ENCODE measurements around the gene CXCR1. TPM values are rescaled to one million over a fixed set of nuclear protein-coding genes. Genes with fewer than 3 reads are reported as not detected.

Gene CXCR1
- polyA plus RNA-seq, 3 donors = 0.09 to 7.9 (median 6.6) TPM

DNA sequence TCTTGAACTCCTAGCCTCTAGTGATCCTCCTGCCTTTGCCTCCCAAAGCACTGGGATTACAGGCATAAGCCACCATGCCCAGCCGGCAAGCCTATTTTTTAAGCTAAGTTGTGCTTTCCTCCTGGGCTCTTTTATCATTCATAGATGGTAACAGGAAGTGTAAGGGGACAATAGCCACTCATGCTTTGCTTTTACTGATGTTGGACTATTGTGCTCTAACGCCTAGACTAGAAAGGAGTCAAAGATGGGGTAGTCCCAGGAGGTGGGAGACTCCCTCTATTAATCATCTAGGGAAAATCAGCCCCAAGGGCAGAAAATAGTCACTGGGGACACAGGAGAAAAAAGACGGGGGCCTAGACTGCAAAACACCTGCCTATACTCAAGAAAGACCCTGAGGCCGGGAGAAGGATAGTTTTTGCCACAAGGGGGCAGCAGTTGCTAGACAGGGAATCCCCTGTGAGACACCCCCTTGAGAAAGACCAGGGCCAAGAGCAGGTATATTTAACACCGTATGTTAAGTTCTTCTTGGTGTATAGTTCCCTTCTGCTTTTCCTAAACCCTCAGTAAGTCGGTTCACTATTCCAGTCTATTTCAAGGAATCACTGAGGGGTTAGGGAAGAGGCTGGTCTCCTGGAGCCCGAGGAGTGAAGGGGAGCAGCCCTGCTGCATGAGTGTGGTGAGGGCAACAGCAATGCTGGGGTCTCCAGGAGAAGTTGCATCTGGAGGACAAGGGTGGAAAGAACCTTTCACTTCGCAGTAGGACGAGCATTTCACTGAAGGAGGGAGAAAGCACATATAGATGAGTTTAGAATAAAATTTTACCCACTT is 2.1 kb upstream of the CXCR1 start:
- H3K27ac ChIP-seq (ENCODE audit: low read depth, low read length) = no peak overlapping the region
- 46 to 62% (median 51%) methylated on average over 9 of the region's 9 CpGs for WGBS, 3 donors

DNA sequence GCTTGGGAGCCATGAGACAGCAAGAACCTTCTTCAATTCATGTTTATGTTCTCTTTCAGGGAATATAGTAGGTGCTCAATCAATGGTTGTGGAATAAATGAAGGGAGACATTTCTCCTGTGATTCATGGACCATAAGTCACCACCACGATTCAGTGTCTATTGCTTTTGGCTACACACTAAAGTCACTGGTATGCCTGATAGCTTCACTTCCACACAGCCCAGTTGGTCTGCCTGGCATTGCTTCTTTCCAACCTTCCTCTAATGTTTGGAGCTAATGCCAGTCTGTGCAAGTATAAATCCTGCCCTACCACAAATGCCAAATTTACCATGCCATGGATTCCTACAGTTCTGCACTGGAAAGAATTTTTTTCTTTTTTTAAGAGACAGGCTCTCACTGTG is 1.3 kb upstream of the CXCR1 start:
- no peak overlapping the region for H3K27ac ChIP-seq (ENCODE audit: low read depth, low read length)
- WGBS, 3 donors = 86 to 92% (median 91%) methylated on average over 1 of the region's 1 CpG

GRCh38 chr2:218162814-218163213 is 3.9 kb downstream of the CXCR1 start:
- H3K27ac ChIP-seq (ENCODE audit: low read depth, low read length) = no peak overlapping the region
- WGBS, 3 donors = 58 to 91% (median 85%) methylated on average over 1 of the region's 1 CpG

GRCh38 chr2:218161644-218162043 is 5.1 kb downstream of the CXCR1 start:
- WGBS, 3 donors = 63 to 76% (median 68%) methylated on average over 2 of the region's 2 CpGs

DNA sequence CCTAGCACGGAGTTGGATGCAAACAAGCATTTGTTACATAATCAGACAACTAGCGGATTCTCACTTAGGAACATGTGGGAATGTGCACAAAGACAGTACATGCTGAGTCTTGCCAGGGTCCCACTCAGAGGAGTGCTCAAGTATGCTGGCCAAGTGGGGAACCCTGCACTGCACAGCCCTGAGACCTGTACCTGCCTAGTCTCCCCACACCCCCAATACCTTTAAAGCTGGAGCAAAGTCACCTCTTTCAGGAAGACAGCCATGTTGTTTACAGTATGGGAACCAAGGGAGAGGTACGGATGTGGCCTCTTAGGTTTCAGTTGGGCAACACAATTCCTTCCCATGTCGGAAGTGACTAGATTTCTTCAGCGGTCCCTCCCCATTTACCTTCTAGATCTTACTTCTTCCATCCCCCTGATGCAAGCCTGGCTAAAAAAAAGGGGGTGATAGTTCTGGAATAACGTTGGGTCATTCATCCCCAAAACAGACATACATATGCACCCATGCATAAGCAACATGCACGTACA is 10.7 kb downstream of the CXCR1 start:
- 61 to 90% (median 68%) methylated on average over 7 of the region's 7 CpGs for WGBS, 3 donors
- no peak overlapping the region for H3K27ac ChIP-seq (ENCODE audit: low read depth, low read length)

More at GRCh38 chr2:218161644-218162043, 5.1 kb downstream of the CXCR1 start:
- no peak overlapping the region for H3K27ac ChIP-seq (ENCODE audit: low read depth, low read length)

- WGBS, 3 donors = 42 to 77% (median 64%) methylated on average over 1 of the region's 1 CpG
- H3K27ac ChIP-seq (ENCODE audit: low read depth, low read length) = no peak overlapping the region
These were observed 14.0 kb downstream of the CXCR1 start for GRCh38 chr2:218152777-218153176.

- WGBS, 3 donors = 91 to 95% (median 93%) methylated on average over 8 of the region's 8 CpGs
These were observed 14.6 kb downstream of the CXCR1 start for GRCh38 chr2:218152172-218152571.

DNA sequence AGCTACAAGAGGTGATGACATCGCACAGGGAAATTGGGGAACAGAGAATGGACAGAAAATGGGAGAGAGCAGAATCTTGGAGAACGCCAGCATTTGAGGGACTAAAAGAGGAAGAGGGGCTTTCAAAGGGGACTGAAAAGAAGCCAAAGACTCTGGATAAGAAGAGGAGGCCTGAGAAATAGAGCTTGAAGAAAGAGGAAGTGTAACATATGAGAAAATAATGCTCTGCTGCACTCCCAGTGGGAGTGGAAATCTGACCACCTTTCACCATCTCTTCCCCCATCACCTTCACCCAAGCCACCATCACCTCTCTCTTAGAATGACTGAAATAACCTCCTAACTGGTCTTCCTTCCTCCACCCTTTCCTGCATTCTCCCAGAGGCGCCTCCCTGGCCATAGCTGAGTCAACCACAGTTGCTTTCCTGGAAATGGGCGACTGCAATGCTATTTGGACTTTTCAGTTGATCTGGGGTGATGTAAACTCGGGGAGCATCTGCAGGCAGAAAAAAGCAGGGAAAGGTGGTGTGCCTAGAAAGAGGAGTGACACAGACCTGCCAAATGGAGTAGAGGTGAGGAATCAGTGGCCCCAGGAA is 16.8 kb downstream of the CXCR1 start:
- H3K27ac ChIP-seq (ENCODE audit: low read depth, low read length) = no peak overlapping the region
- 77 to 81% (median 80%) methylated on average over 5 of the region's 5 CpGs for WGBS, 3 donors

More at GRCh38 chr2:218152172-218152571, 14.6 kb downstream of the CXCR1 start:
- H3K27ac ChIP-seq (ENCODE audit: low read depth, low read length) = no peak overlapping the region

GRCh38 chr2:218149098-218149497 is 17.7 kb downstream of the CXCR1 start:
- H3K27ac ChIP-seq (ENCODE audit: low read depth, low read length) = no peak overlapping the region
- WGBS, 3 donors = 51 to 69% (median 51%) methylated on average over 5 of the region's 5 CpGs

DNA sequence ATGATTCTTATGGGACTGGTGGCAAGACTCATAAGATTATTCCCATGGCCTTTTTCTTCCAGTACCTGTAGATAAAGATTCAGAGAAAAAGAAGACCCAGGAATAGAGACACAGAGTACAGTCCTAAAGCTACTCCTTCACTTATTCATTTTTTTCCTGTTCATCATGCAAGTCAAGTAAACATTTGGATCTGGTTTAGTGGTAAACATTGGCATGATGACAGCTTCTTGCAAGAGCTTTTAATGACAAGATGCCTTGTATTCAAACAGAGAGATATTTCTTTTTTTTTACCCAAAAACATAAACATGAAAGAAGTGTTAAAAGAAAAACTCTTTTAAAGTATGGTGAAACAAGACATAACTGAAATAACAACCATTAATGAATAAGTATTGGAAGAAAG is 20.7 kb downstream of the CXCR1 start:
- H3K27ac ChIP-seq (ENCODE audit: low read depth, low read length) = no peak overlapping the region

GRCh38 chr2:218145124-218145523 is 21.6 kb downstream of the CXCR1 start:
- no peak overlapping the region for H3K27ac ChIP-seq (ENCODE audit: low read depth, low read length)
- 44 to 62% (median 60%) methylated on average over 3 of the region's 3 CpGs for WGBS, 3 donors

- 65 to 81% (median 65%) methylated on average over 4 of the region's 4 CpGs for WGBS, 3 donors
- H3K27ac ChIP-seq (ENCODE audit: low read depth, low read length) = no peak overlapping the region
These were observed 28.7 kb downstream of the CXCR1 start for GRCh38 chr2:218138047-218138446.

DNA sequence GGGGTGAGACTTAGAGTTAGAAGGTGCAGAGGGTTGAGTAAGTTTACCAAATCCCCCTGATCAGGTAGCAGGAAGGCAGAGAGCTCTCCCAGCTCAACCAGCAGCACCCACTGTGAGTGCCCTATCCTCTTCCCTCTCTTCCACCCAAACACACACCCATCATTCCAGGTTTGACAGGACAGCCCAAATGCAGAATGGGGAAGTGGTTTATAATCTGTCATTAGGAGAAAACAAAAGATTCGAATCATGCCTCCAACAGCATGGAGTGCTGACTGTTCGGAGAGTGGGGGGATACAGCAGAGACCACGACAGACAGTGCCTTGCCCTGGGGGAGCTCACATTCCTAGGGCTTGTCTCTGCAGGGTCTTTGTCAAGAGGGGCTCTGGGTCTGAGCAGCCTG is 29.2 kb downstream of the CXCR1 start:
- H3K27ac ChIP-seq (ENCODE audit: low read depth, low read length) = no peak overlapping the region
- WGBS, 3 donors = 27 to 43% (median 33%) methylated on average over 3 of the region's 3 CpGs

DNA sequence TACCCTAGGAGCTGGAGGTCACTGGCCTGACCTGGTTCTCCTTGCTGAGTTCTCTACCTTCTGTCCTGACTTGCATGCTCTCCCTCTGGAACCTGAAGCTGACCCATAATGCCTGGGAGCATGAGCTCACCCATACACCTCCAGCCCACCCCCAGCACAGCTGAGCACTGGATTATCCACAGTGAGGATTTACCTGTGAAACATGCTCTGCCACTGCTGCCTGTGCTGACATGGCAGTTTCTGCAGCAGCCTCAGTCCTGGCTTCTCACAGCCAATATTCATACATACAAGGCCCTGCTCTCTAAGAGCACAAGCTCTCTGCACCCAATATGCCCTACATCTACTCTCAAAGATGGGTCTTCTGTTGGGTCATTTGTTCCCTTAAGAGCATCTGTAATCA is 35.9 kb downstream of the CXCR1 start:
- H3K27ac ChIP-seq (ENCODE audit: low read depth, low read length) = no peak overlapping the region

GRCh38 chr2:218130377-218130776 is 36.4 kb downstream of the CXCR1 start:
- 82 to 85% (median 84%) methylated on average over 2 of the region's 2 CpGs for WGBS, 3 donors
- H3K27ac ChIP-seq (ENCODE audit: low read depth, low read length) = no peak overlapping the region

GRCh38 chr2:218129458-218130135 is 37.2 kb downstream of the CXCR1 start:
- no peak overlapping the region for H3K27ac ChIP-seq (ENCODE audit: low read depth, low read length)
- WGBS, 3 donors = 83% methylated on average over 6 of the region's 6 CpGs

DNA sequence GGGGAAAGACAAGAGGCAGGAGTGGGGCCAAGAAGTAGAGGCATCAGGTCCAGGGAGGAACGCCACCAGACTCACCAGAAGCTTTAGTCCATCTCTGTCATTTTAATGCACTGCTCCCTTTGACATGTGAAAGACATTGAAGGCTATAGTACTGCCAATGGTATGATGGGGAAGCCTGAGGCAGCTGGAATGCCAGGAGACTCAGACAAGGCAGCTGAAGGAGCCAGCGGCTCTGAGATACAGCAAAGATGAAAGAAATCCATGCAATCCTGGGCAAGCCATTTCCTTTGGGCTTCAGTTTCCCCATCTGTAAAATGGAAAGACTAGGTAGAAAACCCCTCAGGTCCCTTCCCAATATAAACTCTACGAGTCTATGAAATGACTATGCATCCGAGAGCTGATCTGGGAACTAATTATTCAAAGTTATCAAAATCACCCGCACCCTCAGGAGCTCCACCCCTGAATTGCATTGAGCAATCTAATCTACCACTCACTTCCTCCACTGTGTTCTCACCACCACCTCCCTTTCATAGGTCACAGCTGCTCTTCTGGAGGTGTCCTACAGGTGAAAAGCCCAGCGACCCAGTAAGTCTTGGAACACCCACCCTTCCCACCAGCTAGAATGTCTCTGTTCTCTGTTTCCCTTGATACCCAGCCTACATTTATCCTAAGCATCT is 37.8 kb downstream of the CXCR1 start:
- WGBS, 3 donors = 64 to 79% (median 64%) methylated on average over 6 of the region's 6 CpGs

DNA sequence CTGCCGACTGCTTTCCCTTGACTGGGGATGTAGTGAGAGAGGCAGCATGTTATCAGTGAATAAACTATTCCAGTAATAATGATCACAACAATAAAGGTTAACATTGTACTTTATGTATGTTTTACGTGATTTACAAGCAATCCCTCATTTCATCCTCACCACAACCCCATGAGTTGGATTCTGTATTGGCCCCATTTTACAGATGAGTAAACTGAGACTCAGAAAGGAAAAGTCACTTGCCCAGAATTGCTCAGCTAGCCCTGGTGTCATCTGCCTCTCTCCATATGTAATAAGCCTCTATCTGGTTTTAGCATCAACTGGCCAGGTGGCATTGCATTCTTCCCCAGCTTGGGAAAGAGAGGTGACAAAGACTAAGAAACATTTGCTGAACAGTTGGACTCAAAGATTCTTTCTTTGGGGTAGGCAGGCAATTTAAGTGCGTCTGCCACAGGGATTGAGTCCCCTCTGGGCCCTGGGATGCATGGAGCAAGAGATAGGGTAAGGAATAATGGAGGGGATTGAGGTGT is 38.8 kb downstream of the CXCR1 start:
- 75 to 83% (median 82%) methylated on average over 3 of the region's 3 CpGs for WGBS, 3 donors
- no peak overlapping the region for H3K27ac ChIP-seq (ENCODE audit: low read depth, low read length)

More for the DNA sequence above, 37.8 kb downstream of the CXCR1 start:
- H3K27ac ChIP-seq (ENCODE audit: low read depth, low read length) = no peak overlapping the region

Measured in adipose tissue (tissue), 3 donors.